Measurements from ENCODE around the gene PTCH1. TPM values are rescaled to one million over a fixed set of nuclear protein-coding genes. Genes with fewer than 3 reads are reported as not detected.

The PTCH1 gene
- total RNA-seq, 1 donor from 2014 or later = 16.2 TPM

DNA sequence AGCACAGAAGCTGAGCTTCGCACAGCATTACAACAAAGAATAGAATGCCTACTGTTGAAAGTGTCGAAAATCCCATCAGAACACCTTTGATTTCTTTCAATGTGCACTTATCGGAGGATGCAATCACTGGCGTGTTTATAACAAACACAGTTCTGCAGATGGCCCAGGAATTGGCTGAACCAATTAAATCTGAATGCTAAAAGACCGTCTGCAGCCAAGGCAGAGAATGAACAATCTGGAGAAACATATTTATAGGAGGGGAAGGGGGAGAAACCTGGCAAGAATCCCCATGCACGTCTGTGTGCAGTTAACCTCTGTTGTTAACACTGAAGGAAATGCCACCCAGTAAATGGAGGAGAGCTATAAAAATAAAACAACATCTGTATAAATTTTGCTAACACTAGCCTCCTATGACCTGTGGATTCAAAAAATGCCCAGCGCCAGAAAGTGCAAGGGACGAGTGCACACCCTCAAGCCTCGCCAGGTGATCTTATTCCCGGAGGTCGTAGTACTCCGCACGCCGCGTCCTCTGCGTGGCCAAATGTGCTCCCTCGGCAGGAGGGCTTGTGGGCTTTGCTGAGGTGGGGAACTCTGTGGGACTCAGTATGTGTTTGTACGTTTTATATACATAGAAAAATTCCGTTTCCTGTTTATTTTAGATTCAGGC, 56.8 kb downstream of the PTCH1 start:
- DNase-seq (ENCODE audit: extremely low spot score, unreplicated experiment) = no peak
- H3K4me1 Mint-ChIP-seq (ENCODE audit: unreplicated experiment) = peaks cover 67% of the 10 kb centered on the region
- no peaks in the 10 kb centered on the region for H3K9me3 Mint-ChIP-seq (ENCODE audit: unreplicated experiment)
- peaks cover 32% of the 10 kb centered on the region for H3K36me3 Mint-ChIP-seq (ENCODE audit: unreplicated experiment)
- TF ChIP-seq CTCF (IDR thresholded peaks at IDR 0.05) = no peak
- H3K27ac Mint-ChIP-seq (ENCODE audit: unreplicated experiment) = peak overlapping the region; percentile 73
- peak overlapping the region; percentile 27 for H3K4me3 Mint-ChIP-seq (ENCODE audit: unreplicated experiment)
- no peaks in the 10 kb centered on the region for H3K27me3 Mint-ChIP-seq (ENCODE audit: unreplicated experiment)

DNA sequence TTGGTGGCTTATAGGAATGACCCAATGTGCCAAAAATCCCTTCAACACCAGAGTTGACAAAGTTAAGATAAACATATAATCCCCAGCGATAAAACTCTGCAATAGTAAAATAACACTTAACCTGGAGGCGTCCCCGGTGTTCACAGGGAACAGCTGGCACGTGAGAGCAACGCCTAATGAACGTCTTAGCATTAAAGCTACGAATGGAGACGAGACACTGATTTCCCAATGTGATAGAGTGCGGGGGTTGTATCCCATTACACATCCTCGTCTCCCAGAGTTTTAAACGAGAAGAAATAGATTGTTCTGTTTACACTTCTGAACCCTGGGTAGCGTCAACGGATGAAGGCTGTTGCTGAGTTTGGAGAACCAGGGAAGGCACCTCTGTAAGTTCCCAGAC, 57.6 kb downstream of the PTCH1 start:
- Mint-ChIP-seq H3K27me3 (ENCODE audit: unreplicated experiment) (no peaks in the 10 kb centered on the region), H3K4me3 (ENCODE audit: unreplicated experiment) (no peak overlapping the region), H3K27ac (ENCODE audit: unreplicated experiment) (no peak overlapping the region), H3K36me3 (ENCODE audit: unreplicated experiment) (peaks cover 30% of the 10 kb centered on the region), H3K9me3 (ENCODE audit: unreplicated experiment) (no peaks in the 10 kb centered on the region), H3K4me1 (ENCODE audit: unreplicated experiment) (peaks cover 67% of the 10 kb centered on the region)
- DNase-seq (ENCODE audit: extremely low spot score, unreplicated experiment) = no peak
- no peak for TF ChIP-seq CTCF (IDR thresholded peaks at IDR 0.05)

- Mint-ChIP-seq H3K27me3 (ENCODE audit: unreplicated experiment) (no peaks in the 10 kb centered on the region), H3K9me3 (ENCODE audit: unreplicated experiment) (no peaks in the 10 kb centered on the region), H3K4me1 (ENCODE audit: unreplicated experiment) (peaks cover 65% of the 10 kb centered on the region), H3K36me3 (ENCODE audit: unreplicated experiment) (peaks cover 32% of the 10 kb centered on the region), H3K4me3 (ENCODE audit: unreplicated experiment) (no peak overlapping the region), H3K27ac (ENCODE audit: unreplicated experiment) (no peak overlapping the region)
- TF ChIP-seq CTCF (IDR thresholded peaks at IDR 0.05) = no peak
- no peak for DNase-seq (ENCODE audit: extremely low spot score, unreplicated experiment)
Measured at GRCh38 chr9:95458666-95459065, 58.1 kb downstream of the PTCH1 start.

GRCh38 chr9:95457769-95458168, 59.0 kb downstream of the PTCH1 start:
- Mint-ChIP-seq H3K36me3 (ENCODE audit: unreplicated experiment) (peaks cover 38% of the 10 kb centered on the region), H3K27ac (ENCODE audit: unreplicated experiment) (peak overlapping the region; percentile 34), H3K4me3 (ENCODE audit: unreplicated experiment) (no peak overlapping the region), H3K27me3 (ENCODE audit: unreplicated experiment) (no peaks in the 10 kb centered on the region), H3K9me3 (ENCODE audit: unreplicated experiment) (no peaks in the 10 kb centered on the region), H3K4me1 (ENCODE audit: unreplicated experiment) (peaks cover 57% of the 10 kb centered on the region)
- no peak for TF ChIP-seq CTCF (IDR thresholded peaks at IDR 0.05)
- DNase-seq (ENCODE audit: extremely low spot score, unreplicated experiment) = no peak

DNA sequence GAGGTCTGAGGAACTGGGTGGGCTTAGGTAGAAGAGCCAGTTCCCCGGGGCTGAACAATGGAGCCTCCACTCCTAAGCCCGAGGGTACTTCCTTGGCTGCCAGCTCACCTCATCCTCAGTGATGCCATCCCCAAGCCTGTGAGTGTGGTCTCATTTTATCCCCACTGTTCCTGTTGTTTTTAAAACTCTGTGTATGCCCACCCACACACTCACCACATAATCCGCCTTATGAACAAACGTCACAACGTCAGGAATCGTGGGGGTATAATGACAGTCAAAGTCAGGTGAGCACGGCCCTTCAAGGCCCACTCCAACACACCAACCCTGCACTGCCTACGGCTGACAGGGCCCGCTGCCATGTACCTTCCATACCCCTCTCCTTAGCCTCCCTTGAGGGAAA, 61.1 kb downstream of the PTCH1 start:
- Mint-ChIP-seq H3K4me3 (ENCODE audit: unreplicated experiment) (no peak overlapping the region), H3K27me3 (ENCODE audit: unreplicated experiment) (no peaks in the 10 kb centered on the region), H3K4me1 (ENCODE audit: unreplicated experiment) (peaks cover 37% of the 10 kb centered on the region), H3K27ac (ENCODE audit: unreplicated experiment) (no peak overlapping the region), H3K9me3 (ENCODE audit: unreplicated experiment) (no peaks in the 10 kb centered on the region), H3K36me3 (ENCODE audit: unreplicated experiment) (peaks cover 46% of the 10 kb centered on the region)
- no peak for DNase-seq (ENCODE audit: extremely low spot score, unreplicated experiment)
- no peak for TF ChIP-seq CTCF (IDR thresholded peaks at IDR 0.05)
